ENCODE measurements around the gene EEA1. TPM values are rescaled to one million over a fixed set of nuclear protein-coding genes. Genes with fewer than 3 reads are reported as not detected.
"Not testable (repeated sequence)": the region's sequence is repeated elsewhere in the genome, so short reads cannot be mapped to it uniquely, and the experiment has no call there.

Gene EEA1
- total RNA-seq, 1 donor from 2014 or later, result 10.9 TPM

GRCh38 chr12:92757597-92758121 lies 171.4 kb downstream of the EEA1 start:
- DNase-seq (ENCODE audit: low spot score in 2 of 2), result no peak
- H3K4me3 ChIP-seq, result no peak overlapping the region
- no peaks in the 10 kb centered on the region for H3K27me3 ChIP-seq
- intact Hi-C loops (cut with DNase I), result no loop called here
- H3K4me1 ChIP-seq, result no peaks in the 10 kb centered on the region
- H3K36me3 ChIP-seq, result no peaks in the 10 kb centered on the region
- H3K9me3 ChIP-seq, result no peaks in the 10 kb centered on the region
- no peak overlapping the region for H3K27ac ChIP-seq
- TF ChIP-seq CTCF (IDR thresholded peaks at IDR 0.05), result no peak

GRCh38 chr12:92756898-92757596 lies 172.0 kb downstream of the EEA1 start:
- H3K4me3 ChIP-seq, result no peak overlapping the region
- no peak for TF ChIP-seq CTCF (IDR thresholded peaks at IDR 0.05)
- no peaks in the 10 kb centered on the region for H3K27me3 ChIP-seq
- H3K9me3 ChIP-seq, result no peaks in the 10 kb centered on the region
- no peaks in the 10 kb centered on the region for H3K4me1 ChIP-seq
- intact Hi-C loops (cut with DNase I), result no loop called here
- H3K27ac ChIP-seq, result no peak overlapping the region
- no peak for DNase-seq (ENCODE audit: low spot score in 2 of 2)
- H3K36me3 ChIP-seq, result no peaks in the 10 kb centered on the region

GRCh38 chr12:92753976-92754885 lies 174.9 kb downstream of the EEA1 start:
- TF ChIP-seq CTCF (IDR thresholded peaks at IDR 0.05), result no peak
- no peak for DNase-seq (ENCODE audit: low spot score in 2 of 2)
- Histone ChIP-seq H3K27ac (no peak overlapping the region), H3K36me3 (no peaks in the 10 kb centered on the region), H3K9me3 (no peaks in the 10 kb centered on the region), H3K4me3 (no peak overlapping the region), H3K27me3 (no peaks in the 10 kb centered on the region), H3K4me1 (no peaks in the 10 kb centered on the region)
- intact Hi-C loops (cut with DNase I), result no loop called here

- DNase-seq (ENCODE audit: low spot score in 2 of 2); H3K4me3 ChIP-seq; intact Hi-C loops (cut with DNase I); H3K4me1 ChIP-seq; H3K27me3 ChIP-seq; H3K9me3 ChIP-seq; H3K27ac ChIP-seq; H3K36me3 ChIP-seq: not testable (repeated sequence)
Measured at GRCh38 chr12:92749691-92750090, 179.4 kb downstream of the EEA1 start.

- no peak for TF ChIP-seq CTCF (IDR thresholded peaks at IDR 0.05)
- Histone ChIP-seq H3K27ac (no peak overlapping the region), H3K4me3 (no peak overlapping the region), H3K4me1 (peaks cover 0 to 7% of the 10 kb centered on the region in 2 donors), H3K9me3 (no peaks in the 10 kb centered on the region), H3K36me3 (no peaks in the 10 kb centered on the region), H3K27me3 (no peaks in the 10 kb centered on the region)
- intact Hi-C loops (cut with DNase I), result no loop called here
- no peak for DNase-seq (ENCODE audit: low spot score in 2 of 2)
Measured at GRCh38 chr12:92747151-92747550, 181.9 kb downstream of the EEA1 start.
